ENCODE data around the gene TEX38.

DNA sequence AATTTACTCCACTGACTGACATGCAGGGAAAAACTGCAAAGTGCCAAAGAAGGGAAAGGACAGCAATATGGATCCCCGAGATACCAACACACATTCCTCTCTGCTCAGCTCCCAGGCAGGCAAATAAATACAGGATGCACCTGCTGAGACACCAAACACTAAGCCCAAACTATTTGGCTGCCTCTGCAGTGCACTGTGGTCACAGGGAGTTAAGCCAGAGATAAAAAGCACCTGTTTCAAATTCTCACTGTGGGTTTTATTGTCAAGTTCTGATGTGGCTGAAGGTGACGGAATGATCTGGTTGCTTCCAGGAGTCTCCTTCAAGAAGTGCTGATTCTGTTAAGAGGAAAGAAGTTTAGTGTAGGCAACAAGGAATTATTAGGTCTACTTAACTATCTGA is 17.7 kb downstream of the TEX38 start:
- TF ChIP-seq CTCF (IDR thresholded peaks at IDR 0.05) (no peak), POLR2A (IDR thresholded peaks at IDR 0.05) (no peak)
